ENCODE measurements around the gene CMPK1. TPM values are rescaled to one million over a fixed set of nuclear protein-coding genes. Genes with fewer than 3 reads are reported as not detected.

CMPK1 gene
- total RNA-seq, 1 experiment from 2014 or later, result 28.7 TPM

- no peak overlapping the region for H3K56ac ChIP-seq (ENCODE audit: insufficient read length, low read depth, low read length)
- no peaks in the 10 kb centered on the region for H3K79me2 ChIP-seq (ENCODE audit: insufficient read depth, low read length)
- H4K5ac ChIP-seq (ENCODE audit: insufficient read length, low read depth, low read length), result no peak overlapping the region
- H3K79me1 ChIP-seq (ENCODE audit: insufficient read depth, low read depth, low read length, poor library complexity, severe bottlenecking), result no peaks in the 10 kb centered on the region
- H4K8ac ChIP-seq (replicated peaks; ENCODE audit: insufficient read length, low read depth, low read length), result no peak overlapping the region
- H3K18ac ChIP-seq (ENCODE audit: insufficient read length, low read depth, low read length), result no peak overlapping the region
- H3K27ac Mint-ChIP-seq, result no peak overlapping the region
- WGBS (ENCODE audit: extremely low coverage, insufficient read length, low lambda C conversion rate), result no CpG with 5 or more reads among the region's 3 CpGs
- no peak overlapping the region for H3K4me2 ChIP-seq (ENCODE audit: insufficient read depth, insufficient read length, low read length)
- H3T11ph ChIP-seq (ENCODE audit: low read length), result no peak overlapping the region
- no peaks in the 10 kb centered on the region for H3K4me1 ChIP-seq (ENCODE audit: insufficient read depth, low read length)
- no peak overlapping the region for H2AFZ ChIP-seq (ENCODE audit: low read length)
- no peak overlapping the region for H2BK15ac ChIP-seq (ENCODE audit: low read depth, low read length)
- no peak overlapping the region for H2AK5ac ChIP-seq (ENCODE audit: insufficient read length, low read length)
- H3K4me1 Mint-ChIP-seq, result no peaks in the 10 kb centered on the region
- no peaks in the 10 kb centered on the region for H3K9me3 ChIP-seq (ENCODE audit: control insufficient read depth, low read depth, low read length)
- no peak overlapping the region for H3K14ac ChIP-seq (ENCODE audit: insufficient read depth, low read length)
- H3K4me3 Mint-ChIP-seq, result no peak overlapping the region
- no peak overlapping the region for H3K4ac ChIP-seq (ENCODE audit: low read depth, low read length)
- H3K27me3 Mint-ChIP-seq (ENCODE audit: low read depth), result no peaks in the 10 kb centered on the region
- no peak overlapping the region for H2BK20ac ChIP-seq (ENCODE audit: low read depth, low read length, poor library complexity, severe bottlenecking)
- no peak overlapping the region for H3K9ac ChIP-seq (ENCODE audit: extremely low read depth, insufficient read length, low read length)
- H2BK5ac ChIP-seq (ENCODE audit: insufficient read length, low read length), result no peak overlapping the region
- no peaks in the 10 kb centered on the region for H3K36me3 Mint-ChIP-seq (ENCODE audit: insufficient read depth in 1 of 3, low read depth in 3 of 3)
- H2BK120ac ChIP-seq (ENCODE audit: low read depth, low read length, poor library complexity, severe bottlenecking), result no peak overlapping the region
- H2BK12ac ChIP-seq (ENCODE audit: insufficient read length, low read depth, low read length), result no peak overlapping the region
- H3K27ac ChIP-seq (ENCODE audit: insufficient read length, low read depth, low read length), result no peak overlapping the region
- no peak for TF ChIP-seq CTCF (conservative IDR thresholded peaks at IDR 0.05)
- no peak overlapping the region for H4K91ac ChIP-seq (ENCODE audit: insufficient read length, low read depth, low read length)
- no peak for DNase-seq
- no peaks in the 10 kb centered on the region for H3K23me2 ChIP-seq (ENCODE audit: insufficient read length, low read depth, low read length, poor library complexity, severe bottlenecking)
- no peaks in the 10 kb centered on the region for H3K9me3 Mint-ChIP-seq
- no peaks in the 10 kb centered on the region for H3K27me3 ChIP-seq (ENCODE audit: insufficient read depth, low read length)
- H4K20me1 ChIP-seq (ENCODE audit: control insufficient read depth, insufficient read depth, insufficient read length), result no peaks in the 10 kb centered on the region
- H3K23ac ChIP-seq (ENCODE audit: insufficient read length, low read depth, low read length), result no peak overlapping the region
Observed at GRCh38 chr1:47324682-47325081, 8.9 kb upstream of the CMPK1 start.

Data from H9 (cell line).